ENCODE data around the gene SPON1.

GRCh38 chr11:13949876-13950275 is 12.6 kb upstream of the SPON1 start:
- TF ChIP-seq CTCF (IDR thresholded peaks at IDR 0.05) (no peak), ZFX (IDR thresholded peaks at IDR 0.05; ENCODE audit: borderline replicate concordance) (no peak)
